Mesenteric fat pad (tissue), 1 donor: ENCODE results near the gene COQ5. TPM values are rescaled to one million over a fixed set of nuclear protein-coding genes. Genes with fewer than 3 reads are reported as not detected.

Source experiments
- DNase-seq: peaks from one replicate; pipeline ENCODE4 v3.0.0-alpha.2; 2020; ENCODE audit warnings: low spot score
- total RNA-seq: library from RNA; stranded (reverse); fragmentation: NEBNext Ultra II Directional; extraction: Animal tissue kit (Norgen Biotek cat#: 25700); gene quantifications from one replicate; pipeline ENCODE4 v1.2.1, GENCODE V29; 2021
- donor health status: DM: yes; HTN: yes; CAD: no.

COQ5 gene
- total RNA-seq, 1 donor from 2014 or later: 23.3 TPM

DNA sequence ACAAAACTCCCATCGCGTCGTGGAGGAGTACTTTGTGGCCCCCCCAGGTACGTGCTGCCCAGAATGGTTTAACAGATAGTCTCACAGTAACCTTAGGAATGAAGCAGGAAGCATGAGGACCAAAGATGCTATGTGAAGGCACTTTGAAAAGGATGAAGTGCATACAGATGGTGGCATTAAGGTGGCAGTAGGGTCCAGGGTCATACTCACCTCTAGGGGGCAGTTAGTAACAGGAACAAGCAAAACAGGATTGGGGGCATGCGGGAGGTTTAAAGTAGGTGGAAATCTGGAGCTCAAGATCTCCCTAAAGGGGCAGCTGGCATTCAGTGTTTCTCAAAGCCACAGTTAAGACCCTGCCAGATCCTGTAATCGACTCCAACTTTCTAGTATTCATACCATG lies 71.8 kb downstream of the COQ5 start:
- DNase-seq: no peak

DNA sequence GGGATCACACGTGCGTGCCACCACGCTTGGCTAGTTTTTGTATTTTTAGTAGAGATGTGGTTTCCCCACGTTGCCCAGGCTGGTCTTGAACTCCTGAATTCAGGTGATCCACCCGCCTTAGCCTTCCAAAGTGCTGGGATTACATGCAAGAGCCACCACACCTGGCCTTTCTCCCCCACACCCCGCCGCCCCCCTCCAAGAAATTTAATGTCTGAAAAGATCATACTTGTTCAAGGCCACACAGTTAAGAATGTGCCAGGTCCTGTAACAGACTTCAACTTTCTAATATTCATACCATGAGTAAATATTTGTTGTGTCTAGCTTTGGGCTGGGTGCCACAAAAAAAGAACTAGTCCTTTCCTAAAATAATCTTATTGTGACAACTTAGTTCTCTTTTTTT lies 73.7 kb downstream of the COQ5 start:
- no peak for DNase-seq

DNA sequence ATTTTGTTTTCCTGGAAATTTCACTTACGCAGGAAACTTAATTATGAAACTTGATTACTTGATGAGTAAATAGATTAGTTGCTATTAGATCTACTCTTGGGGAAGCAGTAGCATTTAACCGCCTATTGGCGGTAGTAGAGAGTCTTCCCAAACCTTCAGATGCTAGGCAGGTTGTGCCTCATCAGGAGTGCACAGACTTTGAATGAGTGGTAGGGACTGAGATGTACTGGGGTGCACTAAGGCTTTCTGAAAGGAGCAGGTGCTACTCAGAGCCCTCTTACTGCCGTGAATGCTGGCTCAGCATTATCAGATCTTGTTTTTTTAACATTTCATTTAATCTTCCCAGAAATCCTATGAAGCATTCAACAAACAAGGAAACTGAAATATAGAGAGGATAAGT lies 75.0 kb downstream of the COQ5 start:
- no peak for DNase-seq

Other genes starting within 250 kb of the COQ5 start
- gene RNU4-2, start 237.3 kb downstream of the COQ5 start, total RNA-seq: 7,466 TPM
- 976 TPM for gene RNU4-1, start 235.9 kb downstream of the COQ5 start, total RNA-seq
- gene SIRT4, start 226.8 kb downstream of the COQ5 start, total RNA-seq: 1.6 TPM
- 1.8 TPM for gene PLA2G1B, start 201.4 kb downstream of the COQ5 start, total RNA-seq
- 0.58 TPM for gene MSI1, start 160.0 kb downstream of the COQ5 start, total RNA-seq
- 312 TPM for gene COX6A1, start 91.0 kb downstream of the COQ5 start, total RNA-seq
- gene TRIAP1, start 82.8 kb downstream of the COQ5 start, total RNA-seq: 19.9 TPM
- gene GATC, start 82.7 kb downstream of the COQ5 start, total RNA-seq: 27.7 TPM
- gene SRSF9, start 59.4 kb downstream of the COQ5 start, total RNA-seq: 120 TPM
- gene DYNLL1, start 33.0 kb downstream of the COQ5 start, total RNA-seq: 142 TPM
- 224 TPM for gene RNF10, start 5.2 kb upstream of the COQ5 start, total RNA-seq
- gene POP5, start 52.2 kb upstream of the COQ5 start, total RNA-seq: 33.8 TPM
- 5.5 TPM for gene CABP1, start 111.5 kb upstream of the COQ5 start, total RNA-seq
- 154 TPM for gene MLEC, start 158.0 kb upstream of the COQ5 start, total RNA-seq
- 20.4 TPM for gene UNC119B, start 181.3 kb upstream of the COQ5 start, total RNA-seq
- gene ACADS, start 196.7 kb upstream of the COQ5 start, total RNA-seq: 66.9 TPM